Stimulated activated CD8-positive, alpha-beta memory T cell treated with anti-CD3 and anti-CD28 coated beads, Interleukin-12 subunit alpha, Interleukin-12 subunit beta, amount 100 ng/mL, for 4 hours (primary cell): ENCODE results near the gene CCDC57.

Experiments
- DNase-seq: peaks from one replicate; pipeline ENCODE4 v3.0.0-alpha.2; 2020; ENCODE audit warnings: low read depth

CCDC57 gene

GRCh38 chr17:82080789-82081464 lies 131.7 kb downstream of the CCDC57 start:
- DNase-seq, result no peak

GRCh38 chr17:82080048-82080788 lies 132.4 kb downstream of the CCDC57 start:
- DNase-seq, result no peak

GRCh38 chr17:82079001-82079677 lies 133.5 kb downstream of the CCDC57 start:
- no peak for DNase-seq

GRCh38 chr17:82078433-82078832 lies 134.2 kb downstream of the CCDC57 start:
- DNase-seq, result no peak

- DNase-seq, result no peak
These were observed 134.9 kb downstream of the CCDC57 start for GRCh38 chr17:82077617-82078358.

GRCh38 chr17:82076785-82077591 lies 135.7 kb downstream of the CCDC57 start:
- DNase-seq, result no peak

- no peak for DNase-seq
These were observed 136.4 kb downstream of the CCDC57 start for GRCh38 chr17:82076018-82076784.

- DNase-seq, result no peak
These were observed 139.2 kb downstream of the CCDC57 start for GRCh38 chr17:82073446-82073845.

GRCh38 chr17:82072827-82073226 lies 139.8 kb downstream of the CCDC57 start:
- DNase-seq, result no peak

- no peak for DNase-seq
These were observed 142.0 kb downstream of the CCDC57 start for GRCh38 chr17:82070611-82071010.

- peak; percentile 48 for DNase-seq
These were observed 146.9 kb downstream of the CCDC57 start, which contains the start of gene DUS1L for GRCh38 chr17:82065638-82066303. TSS of gene DUS1L (minus strand) at chr17:82065804. CDS start at chr17:82065059, 745 bp downstream.

- peak; percentile 31 for DNase-seq
These were observed 147.4 kb downstream of the CCDC57 start for GRCh38 chr17:82065193-82065637.

- DNase-seq, result no peak
These were observed 148.0 kb downstream of the CCDC57 start for GRCh38 chr17:82064433-82065192.

- no peak for DNase-seq
These were observed 148.9 kb downstream of the CCDC57 start for GRCh38 chr17:82063424-82064415.

- no peak for DNase-seq
These were observed 149.7 kb downstream of the CCDC57 start for GRCh38 chr17:82062984-82063368.

GRCh38 chr17:82062076-82062983 lies 150.3 kb downstream of the CCDC57 start:
- no peak for DNase-seq
